GM19395 (cell line): Measurements from ENCODE around the gene MYBBP1A.
"Not testable (repeated sequence)": the region's sequence is repeated elsewhere in the genome, so short reads cannot be mapped to it uniquely, and the experiment has no call there.

ENCODE experiments used
- ATAC-seq: cut with Tn5 transposase; IDR thresholded peaks from one replicate; pipeline ENCODE4 v1.9.1; 2021; ENCODE audit warnings: mild to moderate bottlenecking, moderate library complexity; ENCODE audit not compliant: unreplicated experiment

The MYBBP1A gene, protein sequence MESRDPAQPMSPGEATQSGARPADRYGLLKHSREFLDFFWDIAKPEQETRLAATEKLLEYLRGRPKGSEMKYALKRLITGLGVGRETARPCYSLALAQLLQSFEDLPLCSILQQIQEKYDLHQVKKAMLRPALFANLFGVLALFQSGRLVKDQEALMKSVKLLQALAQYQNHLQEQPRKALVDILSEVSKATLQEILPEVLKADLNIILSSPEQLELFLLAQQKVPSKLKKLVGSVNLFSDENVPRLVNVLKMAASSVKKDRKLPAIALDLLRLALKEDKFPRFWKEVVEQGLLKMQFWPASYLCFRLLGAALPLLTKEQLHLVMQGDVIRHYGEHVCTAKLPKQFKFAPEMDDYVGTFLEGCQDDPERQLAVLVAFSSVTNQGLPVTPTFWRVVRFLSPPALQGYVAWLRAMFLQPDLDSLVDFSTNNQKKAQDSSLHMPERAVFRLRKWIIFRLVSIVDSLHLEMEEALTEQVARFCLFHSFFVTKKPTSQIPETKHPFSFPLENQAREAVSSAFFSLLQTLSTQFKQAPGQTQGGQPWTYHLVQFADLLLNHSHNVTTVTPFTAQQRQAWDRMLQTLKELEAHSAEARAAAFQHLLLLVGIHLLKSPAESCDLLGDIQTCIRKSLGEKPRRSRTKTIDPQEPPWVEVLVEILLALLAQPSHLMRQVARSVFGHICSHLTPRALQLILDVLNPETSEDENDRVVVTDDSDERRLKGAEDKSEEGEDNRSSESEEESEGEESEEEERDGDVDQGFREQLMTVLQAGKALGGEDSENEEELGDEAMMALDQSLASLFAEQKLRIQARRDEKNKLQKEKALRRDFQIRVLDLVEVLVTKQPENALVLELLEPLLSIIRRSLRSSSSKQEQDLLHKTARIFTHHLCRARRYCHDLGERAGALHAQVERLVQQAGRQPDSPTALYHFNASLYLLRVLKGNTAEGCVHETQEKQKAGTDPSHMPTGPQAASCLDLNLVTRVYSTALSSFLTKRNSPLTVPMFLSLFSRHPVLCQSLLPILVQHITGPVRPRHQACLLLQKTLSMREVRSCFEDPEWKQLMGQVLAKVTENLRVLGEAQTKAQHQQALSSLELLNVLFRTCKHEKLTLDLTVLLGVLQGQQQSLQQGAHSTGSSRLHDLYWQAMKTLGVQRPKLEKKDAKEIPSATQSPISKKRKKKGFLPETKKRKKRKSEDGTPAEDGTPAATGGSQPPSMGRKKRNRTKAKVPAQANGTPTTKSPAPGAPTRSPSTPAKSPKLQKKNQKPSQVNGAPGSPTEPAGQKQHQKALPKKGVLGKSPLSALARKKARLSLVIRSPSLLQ (N-terminal part only)

DNA sequence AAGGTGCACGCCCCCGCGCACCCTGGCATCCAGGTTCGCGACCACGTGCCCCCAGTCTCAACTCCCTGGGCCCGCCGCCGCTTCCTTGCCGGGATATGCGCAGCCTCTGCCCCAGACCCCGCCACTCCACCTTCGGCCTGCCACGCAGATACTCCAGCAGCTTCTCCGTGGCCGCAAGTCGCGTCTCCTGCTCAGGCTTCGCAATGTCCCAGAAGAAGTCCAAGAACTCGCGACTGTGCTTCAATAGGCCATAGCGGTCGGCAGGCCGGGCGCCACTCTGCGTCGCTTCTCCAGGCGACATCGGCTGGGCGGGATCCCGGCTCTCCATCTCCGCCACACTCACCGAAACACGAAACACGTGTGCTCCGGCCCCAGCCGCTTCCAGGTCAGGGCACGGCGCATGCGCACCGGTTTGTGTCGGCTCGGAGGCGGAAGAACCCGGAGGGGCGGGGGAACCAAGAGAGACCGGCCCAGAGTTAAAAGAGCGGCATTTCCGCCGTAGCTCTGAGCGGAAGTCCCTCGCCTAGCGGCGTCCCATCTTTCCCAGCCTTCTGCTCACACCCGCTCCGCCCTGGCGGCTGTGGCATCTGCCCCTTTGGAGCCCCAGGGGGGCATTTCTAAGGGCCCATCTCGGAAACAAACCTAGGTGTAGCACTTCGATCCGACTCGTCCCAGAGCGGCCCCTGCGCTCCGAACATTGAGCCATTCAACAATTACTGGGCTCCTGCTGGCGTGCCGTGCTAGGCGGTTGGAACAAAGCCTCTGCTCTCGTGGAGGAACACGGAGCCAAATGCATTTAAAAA is at the start of gene MYBBP1A:
Gene MYBBP1A, minus strand, starts transcription at position 388 of the 803 bp plus-strand sequence. Its CDS starts 60 bp downstream, at position 328.
- ATAC-seq = peak; percentile 80

DNA sequence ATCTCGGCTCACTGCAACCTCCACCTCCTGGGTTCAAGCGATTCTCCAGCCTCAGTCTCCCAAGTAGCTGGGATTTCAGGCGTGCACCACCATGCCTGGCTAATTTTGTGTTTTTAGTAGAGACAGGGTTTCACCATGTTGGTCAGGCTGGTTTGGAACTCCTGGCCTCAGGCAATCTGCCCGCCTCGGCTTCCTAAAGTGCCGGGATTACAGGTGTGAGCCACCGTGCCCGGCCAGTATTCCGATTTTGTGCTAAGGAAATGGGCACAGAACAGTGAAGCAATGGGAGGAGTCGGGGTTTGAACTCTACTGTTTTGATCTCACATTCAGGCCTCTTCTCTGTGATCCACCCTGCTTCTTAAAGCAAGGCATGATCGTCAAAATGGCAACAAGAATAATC is 49.6 kb upstream of the MYBBP1A start:
- not testable (repeated sequence) for ATAC-seq

DNA sequence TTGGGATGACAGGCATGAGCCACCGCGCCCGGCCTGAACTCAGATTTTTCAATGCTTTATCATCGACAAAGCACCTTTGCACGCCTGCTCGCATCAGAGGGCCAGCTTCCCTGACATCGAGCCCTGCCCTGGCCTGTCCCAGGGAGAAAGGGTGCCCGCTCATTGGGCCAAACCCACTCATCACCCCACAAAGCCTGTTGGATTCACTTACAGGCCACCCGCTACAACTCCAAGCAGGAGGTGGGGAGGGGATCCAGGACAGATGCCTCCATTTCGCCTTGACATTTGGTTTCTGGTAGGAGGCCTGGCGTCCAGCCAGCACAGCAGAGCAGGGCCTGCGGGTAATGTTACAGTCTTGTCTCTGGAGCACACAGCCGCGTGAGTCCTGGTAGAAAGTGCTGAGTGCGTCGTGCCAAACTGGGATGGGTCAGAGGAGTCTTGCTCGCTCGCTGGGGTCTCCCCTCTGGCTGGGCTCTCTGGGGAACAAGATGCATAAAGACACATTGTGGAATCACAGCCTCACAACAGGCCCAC is 49.0 kb upstream of the MYBBP1A start:
- ATAC-seq = no peak

DNA sequence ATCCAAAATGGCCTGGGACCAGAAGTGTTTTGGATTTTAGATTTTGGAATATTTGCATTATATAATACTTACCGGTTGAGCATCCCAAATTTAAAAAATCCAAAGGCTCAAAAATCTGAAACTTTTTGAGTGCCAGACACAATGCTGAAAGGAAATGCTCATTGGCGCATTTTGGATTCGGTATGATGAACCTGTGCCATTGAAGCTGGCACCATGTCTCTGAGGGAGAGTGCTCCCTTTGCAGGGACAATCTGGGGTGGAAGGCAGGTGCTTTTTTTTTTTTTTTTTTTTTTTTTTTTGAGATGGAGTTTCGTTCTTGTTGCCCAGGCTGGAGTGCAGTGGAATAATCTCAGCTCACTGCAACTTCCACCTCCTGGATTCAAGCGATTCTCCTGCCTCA is 46.9 kb upstream of the MYBBP1A start:
- no peak for ATAC-seq

DNA sequence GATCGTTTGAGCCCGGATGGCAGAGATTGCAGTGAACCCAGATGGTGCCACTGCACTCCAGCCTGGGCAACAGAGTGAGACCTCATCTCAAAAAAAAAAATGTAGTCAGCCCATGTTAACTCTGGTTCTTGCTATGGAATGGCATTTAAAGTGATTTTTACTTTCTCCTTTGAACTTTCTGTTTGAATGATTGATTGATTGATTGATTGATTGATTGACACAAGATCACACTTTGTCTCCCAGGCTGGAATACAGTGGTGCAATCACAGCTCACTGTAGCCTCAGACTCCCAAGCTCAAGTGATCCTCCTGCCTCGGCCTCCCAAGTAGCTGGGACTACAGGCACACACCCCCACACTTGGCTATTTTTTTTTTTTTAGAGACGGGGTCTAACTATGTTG is 46.1 kb upstream of the MYBBP1A start:
- ATAC-seq = no peak

DNA sequence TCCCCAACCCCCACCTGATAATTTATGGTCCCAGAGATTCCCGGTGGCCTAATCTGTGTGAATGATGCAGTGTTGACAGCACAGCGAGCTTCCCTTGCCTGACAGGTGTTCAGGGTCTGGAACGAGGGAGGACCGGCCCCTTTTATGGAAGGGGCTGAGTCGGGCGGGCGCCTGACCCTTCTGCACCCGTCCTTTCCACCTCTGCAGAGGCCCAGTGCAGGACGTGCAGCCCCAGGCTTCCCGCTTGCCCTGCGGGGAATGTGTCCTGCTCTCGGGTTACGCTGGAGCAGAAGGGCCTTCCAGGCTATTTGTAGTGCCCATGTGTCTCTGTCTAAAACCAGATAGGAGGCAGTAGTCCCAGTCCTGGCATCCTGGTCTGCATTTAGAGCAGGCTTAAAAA is 45.4 kb upstream of the MYBBP1A start:
- no peak for ATAC-seq

DNA sequence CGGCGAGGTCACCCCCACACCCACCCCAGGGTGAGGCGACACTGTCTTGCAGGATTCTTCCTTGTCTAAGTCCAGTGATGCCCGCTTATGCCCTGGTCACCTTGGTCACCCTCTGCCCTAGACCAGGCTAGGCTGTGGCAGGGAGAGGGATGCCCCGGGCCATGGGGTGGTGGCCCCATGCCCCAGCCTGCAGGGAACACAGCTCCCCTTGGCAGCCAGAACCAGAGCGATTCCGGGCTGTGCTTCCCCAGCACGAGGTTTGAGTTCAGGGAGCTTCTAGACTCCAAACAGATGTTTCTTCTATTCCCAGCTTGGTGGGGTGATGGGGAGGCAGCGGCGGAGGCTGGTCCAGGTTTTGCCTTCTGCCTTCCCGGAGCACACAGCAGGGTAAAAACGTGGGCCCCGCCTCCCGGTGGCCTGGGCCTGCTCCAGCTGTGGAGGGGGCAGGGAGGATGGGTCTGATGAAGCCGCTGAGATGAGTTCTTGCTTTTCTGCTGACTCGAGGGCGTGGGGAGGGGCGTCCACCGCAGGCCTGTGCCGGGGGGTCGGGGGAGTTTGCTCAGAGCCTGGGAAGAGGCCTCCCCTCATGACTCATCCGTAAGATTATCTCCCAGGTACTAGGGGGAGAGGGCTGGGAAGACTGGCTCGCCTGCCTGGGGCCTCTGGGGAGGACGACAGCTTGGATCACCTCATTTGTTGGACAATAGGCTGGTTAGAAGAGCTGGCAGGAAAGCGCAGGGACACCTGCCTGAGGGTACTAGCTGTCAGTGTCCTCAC is 44.5 kb upstream of the MYBBP1A start:
- ATAC-seq = no peak

DNA sequence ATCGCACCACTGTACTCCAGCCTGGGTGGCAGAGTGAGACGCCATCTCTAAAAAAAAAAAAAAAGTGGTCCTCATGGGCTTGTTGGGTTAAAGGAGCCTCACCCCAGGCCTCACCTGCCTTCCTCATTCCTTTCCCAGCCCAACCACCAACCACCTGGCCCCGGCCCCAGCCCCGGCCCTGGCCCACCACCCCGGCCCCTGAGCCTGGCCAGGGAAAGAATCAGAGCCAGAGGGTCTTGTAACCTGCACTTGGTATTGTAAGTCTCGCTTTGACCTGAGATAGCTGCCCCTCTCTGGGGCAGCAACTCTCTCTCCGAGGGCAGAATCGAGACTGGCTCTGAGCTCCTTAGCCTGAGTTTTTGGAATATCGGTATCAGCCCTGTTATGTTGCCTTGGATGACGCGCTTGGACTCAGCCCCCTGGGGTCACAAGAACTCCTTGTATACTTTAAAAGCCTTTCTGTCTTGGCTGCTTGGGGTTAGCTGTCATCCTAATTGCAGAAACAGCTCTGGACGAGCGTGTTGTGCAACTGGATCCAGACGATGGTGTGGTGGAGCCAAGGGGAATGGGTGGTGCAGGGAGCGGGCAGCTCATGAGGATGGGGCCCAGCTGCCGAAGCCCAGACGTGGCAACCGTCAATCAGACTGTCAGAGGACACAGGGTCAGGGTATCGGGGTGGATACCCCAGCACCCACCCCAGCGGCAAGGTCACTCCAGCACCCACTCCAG is 43.8 kb upstream of the MYBBP1A start:
- ATAC-seq = no peak

DNA sequence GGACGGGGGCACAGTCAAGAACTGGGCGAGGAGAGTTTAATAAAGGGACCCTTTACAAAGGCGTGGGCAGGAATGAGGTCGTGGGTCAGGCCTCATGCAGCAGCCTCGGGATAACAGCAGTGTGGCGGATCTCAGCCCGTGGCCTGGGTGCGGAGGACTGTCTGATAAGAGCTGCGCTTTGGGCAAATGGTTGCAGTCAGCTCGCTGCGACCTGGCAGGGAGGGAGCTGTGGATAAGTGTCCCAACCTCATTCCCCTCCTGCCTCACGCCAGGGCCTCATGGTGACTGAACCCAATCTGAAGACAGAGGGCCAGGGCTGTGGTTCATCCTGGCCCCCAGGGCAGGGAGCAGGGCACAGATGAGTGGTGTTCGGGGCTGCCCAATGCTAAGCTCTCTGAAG is 42.8 kb upstream of the MYBBP1A start:
- no peak for ATAC-seq

DNA sequence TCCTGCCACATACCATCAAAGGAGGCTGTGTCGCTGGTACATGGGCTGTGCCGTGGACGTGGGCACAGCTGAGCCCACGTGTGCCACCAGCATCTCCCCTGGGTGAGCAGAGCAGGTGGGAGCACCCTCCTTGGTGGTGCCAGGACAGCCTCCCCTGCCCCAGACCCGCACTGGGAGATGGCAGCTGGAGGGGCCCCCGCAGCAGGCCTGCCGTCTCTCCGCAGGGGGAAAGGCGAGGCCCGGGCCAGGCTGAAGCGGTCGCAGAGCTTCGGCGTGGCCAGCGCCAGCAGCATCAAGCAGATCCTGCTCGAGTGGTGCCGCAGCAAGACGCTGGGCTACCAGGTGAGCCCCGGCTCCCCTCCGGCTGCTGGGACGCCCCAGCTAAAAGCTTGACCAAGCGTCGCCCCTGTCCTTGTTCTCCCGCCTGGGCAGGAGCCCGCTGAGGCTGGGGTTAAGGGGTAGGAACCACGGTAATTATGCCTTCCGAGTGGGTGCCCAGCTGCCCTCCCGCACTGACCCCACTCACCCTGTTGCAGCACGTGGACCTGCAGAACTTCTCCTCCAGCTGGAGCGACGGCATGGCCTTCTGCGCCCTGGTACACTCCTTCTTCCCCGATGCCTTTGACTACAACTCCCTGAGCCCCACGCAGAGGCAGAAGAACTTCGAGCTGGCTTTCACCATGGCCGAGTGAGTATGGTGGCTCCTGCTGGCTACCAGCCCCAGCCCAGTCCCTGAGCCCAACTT is 41.6 kb upstream of the MYBBP1A start:
- no peak for ATAC-seq

DNA sequence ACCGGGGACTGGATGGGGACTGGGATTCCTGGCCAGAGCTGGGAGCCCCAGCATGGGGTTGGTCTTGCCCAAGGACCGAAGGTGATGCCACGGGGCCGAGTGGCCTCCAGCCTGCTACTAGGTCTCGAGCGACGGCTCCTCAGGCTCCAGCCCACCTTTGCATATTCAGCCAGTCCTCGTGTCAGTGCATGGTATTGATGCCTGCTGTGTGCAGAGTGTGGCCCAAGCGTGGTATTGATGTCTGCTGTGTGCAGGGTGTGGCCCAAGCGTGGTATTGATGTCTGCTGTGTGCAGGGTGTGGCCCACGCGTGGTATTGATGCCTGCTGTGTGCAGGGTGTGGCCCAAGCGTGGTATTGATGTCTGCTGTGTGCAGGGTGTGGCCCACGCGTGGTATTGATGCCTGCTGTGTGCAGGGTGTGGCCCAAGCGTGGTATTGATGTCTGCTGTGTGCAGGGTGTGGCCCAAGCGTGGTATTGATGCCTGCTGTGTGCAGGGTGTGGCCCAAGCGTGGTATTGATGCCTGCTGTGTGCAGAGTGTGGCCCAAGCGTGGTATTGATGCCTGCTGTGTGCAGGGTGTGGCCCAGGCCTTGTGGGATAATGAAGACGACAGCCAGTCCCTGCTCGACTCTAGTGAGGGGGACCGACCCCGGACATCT is 40.6 kb upstream of the MYBBP1A start:
- ATAC-seq = not testable (repeated sequence)

DNA sequence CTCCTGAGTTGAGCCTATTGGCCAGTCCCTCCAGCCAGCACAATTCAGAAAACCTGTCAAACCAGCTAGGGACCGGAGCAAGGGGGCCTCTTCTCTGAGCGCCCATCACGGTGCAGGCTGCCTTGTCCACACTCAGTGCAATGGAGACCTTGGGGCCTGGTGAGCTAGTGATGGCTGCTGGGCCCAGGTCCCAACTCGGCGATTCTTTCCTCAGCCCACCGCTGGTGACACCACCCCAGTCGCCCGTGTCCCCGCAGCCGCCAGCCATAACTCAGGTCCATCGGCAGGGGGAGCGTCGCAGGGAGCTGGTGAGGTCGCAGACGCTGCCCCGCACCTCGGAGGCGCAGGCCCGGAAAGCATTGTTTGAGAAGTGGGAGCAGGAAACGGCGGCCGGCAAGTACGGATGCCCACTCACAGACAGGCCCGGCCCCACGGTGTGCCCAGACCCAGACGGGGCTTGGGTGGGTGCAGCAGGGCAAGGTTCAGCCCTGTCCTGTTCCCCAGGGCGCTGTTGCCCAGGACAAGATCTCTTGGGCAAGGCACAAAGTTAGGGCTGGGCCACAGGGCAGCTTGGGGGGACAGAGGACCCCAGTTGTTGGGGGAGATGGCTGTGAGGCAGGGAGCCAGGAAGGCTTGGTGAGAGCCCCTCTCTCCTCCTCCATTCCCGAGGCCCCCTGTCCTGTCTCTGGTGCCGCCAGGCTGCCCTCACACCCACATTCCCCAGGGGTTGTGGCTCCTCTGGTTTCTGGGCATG is 39.9 kb upstream of the MYBBP1A start:
- ATAC-seq = no peak

DNA sequence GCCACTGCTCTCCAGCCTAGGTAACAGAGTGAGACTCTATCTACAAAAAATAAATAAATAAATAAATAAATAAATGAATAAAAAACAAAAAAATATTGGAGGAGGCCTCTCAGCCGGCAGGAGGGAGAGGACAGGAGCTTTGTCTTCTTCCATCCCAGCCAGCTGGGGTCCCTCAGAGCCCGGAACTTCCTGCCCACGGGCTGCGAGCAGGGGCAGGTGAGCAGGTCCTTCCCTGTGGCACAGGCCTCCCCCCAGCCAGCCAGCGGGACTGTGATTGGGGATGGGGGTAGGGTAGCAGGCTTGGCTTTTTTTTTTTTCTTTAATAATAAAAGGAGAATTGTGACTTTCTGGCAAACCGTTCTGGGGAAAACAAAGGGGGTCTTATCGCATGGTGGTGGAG is 39.2 kb upstream of the MYBBP1A start:
- no peak for ATAC-seq

DNA sequence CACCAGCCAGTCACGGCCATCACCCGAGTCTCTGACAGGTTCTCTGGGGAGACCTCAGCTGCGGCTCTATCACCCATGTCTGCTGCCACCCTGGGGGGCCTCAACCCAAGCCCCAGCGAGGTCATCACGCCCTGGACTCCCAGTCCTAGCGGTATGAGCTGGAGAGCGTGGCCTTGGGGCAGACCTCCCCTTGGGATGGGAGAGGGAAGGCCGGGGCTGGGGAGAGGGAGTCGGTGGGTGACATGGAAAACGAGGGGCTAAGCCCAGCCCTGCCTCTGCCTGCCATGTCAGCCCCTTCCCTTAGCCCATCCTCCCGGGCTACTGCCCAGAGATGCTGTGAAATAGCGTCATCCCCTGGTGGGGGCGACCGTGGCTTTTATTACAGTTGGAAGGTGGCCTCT is 37.8 kb upstream of the MYBBP1A start:
- no peak for ATAC-seq

DNA sequence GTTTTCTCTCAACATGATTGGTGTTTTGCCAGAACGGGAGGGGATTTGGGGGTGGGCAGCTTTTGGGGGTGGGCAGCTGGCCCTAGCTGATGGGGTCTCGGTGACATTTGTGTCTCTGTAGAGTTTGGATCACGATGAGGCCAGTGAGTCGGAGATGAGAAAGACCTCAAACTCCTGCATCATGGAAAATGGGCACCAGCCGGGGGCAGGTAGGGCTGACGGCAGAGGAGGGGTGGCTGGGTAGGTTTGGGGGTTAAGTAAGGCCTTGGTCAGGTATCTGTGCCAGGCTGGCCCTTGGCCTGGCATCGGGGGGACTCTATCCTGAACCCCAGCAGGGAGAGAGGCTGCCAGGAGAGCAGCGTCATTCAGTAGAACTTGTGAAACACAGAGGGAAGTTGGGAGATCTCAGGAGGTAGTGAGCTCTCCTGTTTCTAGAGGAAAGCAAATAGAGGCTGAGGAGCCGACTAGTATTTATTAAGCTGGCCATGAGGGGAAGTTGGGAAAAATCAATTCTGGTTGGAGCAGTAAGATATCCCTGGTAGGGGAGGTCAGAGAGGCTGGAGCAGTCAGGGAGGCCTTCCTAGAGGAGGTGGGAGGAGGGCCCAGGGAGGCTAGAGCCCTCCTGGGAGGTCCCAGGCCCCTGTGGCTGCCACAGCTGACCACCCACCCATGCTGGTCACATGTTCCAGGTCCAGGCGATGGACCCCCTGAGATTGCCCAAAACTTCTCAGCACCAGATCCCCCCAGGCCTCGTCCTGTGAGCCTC is 37.2 kb upstream of the MYBBP1A start:
- ATAC-seq = no peak

DNA sequence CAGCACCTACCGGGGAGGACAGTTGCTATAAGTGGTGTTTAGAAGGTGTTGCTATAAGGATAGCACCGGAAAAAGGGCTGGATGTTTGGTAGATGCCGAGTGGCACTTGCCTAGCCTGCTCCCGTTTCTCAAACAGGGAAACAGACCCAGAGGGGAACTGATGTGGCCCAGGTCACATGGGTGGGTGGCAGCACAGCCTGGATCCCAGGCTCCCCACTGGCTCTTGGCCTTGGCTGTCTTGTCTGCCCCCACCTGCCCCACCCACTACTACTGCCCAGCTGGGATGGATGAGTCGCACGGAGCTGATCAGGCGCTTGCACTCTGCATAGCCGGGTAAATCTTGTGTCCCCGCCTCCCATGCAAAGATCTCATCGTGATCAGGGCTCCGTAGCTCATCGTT is 36.3 kb upstream of the MYBBP1A start:
- no peak for ATAC-seq
